ENCODE measurements around the gene STAP1. TPM values are rescaled to one million over a fixed set of nuclear protein-coding genes. Genes with fewer than 3 reads are reported as not detected.

Gene STAP1
- total and polyA plus RNA-seq, 10 of the 15 experiments (the other 5 are each of a cell fraction or from before 2014, with no cell fraction given): 4.6 to 19.4 (median 9.4) TPM

GRCh38 chr4:67558493-67558892, at the start of gene STAP1 (continued):
- TF ChIP-seq ATF7 (IDR thresholded peaks at IDR 0.05; ENCODE audit: low read depth): peak; percentile 77
- no peak for TF ChIP-seq ZNF24 (IDR thresholded peaks at IDR 0.05)
- TF ChIP-seq TCF3 (IDR thresholded peaks at IDR 0.05; ENCODE audit: borderline replicate concordance, insufficient read depth, low read depth, low read length): 0 out of 2 replicates have a peak, but pooled peaks have one; percentile 59
- TF ChIP-seq RELB (IDR thresholded peaks at IDR 0.05; ENCODE audit: low read depth): peak; percentile 71
- TF ChIP-seq IKZF1 (conservative IDR thresholded peaks at IDR 0.05): peak; percentile 82
- 0 out of 2 replicates have a peak, but pooled peaks have one; percentile 48 for TF ChIP-seq SMARCA5 (IDR thresholded peaks at IDR 0.05)
- no peak; the same call in 1 of the 2 replicates for TF ChIP-seq PAX5 (IDR thresholded peaks at IDR 0.05; ENCODE audit: borderline replicate concordance, low read depth, low read length)
- no peak for TF ChIP-seq NFXL1 (IDR thresholded peaks at IDR 0.05; ENCODE audit: borderline replicate concordance)
- TF ChIP-seq WRNIP1 (IDR thresholded peaks at IDR 0.05; ENCODE audit: borderline replicate concordance, low read depth, low read length): no peak
- no peak for TF ChIP-seq JUNB (IDR thresholded peaks at IDR 0.05)
- TF ChIP-seq EP300 (IDR thresholded peaks at IDR 0.05; ENCODE audit: borderline replicate concordance in 1 of 2, control insufficient read depth in 1 of 2, low read depth in 2 of 2, low read length in 2 of 2): peak; percentile 24 to 71; a peak in 2 of 4 replicates
- peak; percentile 65; the same call in 1 of the 2 replicates for TF ChIP-seq ATF2 (IDR thresholded peaks at IDR 0.05; ENCODE audit: low read length)
- TF ChIP-seq PML (IDR thresholded peaks at IDR 0.05; ENCODE audit: low read length): peak; percentile 46; the same call in 1 of the 2 replicates
- no peak for TF ChIP-seq POLR2AphosphoS2 (IDR thresholded peaks at IDR 0.05; ENCODE audit: low read depth, low read length)
- TF ChIP-seq E4F1 (IDR thresholded peaks at IDR 0.05; ENCODE audit: borderline replicate concordance, partially characterized antibody): no peak
- no peak for TF ChIP-seq CEBPB (IDR thresholded peaks at IDR 0.05; ENCODE audit: borderline replicate concordance in 1 of 2, low read depth in 2 of 2, low read length in 2 of 2)
- peak; percentile 75 for TF ChIP-seq NFIC (IDR thresholded peaks at IDR 0.05; ENCODE audit: low read depth, low read length)
- no peak for TF ChIP-seq ZZZ3 (IDR thresholded peaks at IDR 0.05; ENCODE audit: control insufficient read depth, insufficient read length, low read depth)
- TF ChIP-seq EED (IDR thresholded peaks at IDR 0.05; ENCODE audit: low read depth): peak; percentile 86
- no peak; the same call in 1 of the 2 replicates for TF ChIP-seq BMI1 (IDR thresholded peaks at IDR 0.05; ENCODE audit: borderline replicate concordance)
- no peak for TF ChIP-seq ASH2L (IDR thresholded peaks at IDR 0.05; ENCODE audit: borderline replicate concordance, low read depth)
- TF ChIP-seq MYB (IDR thresholded peaks at IDR 0.05; ENCODE audit: borderline replicate concordance, low read depth, low read length): no peak
- TF ChIP-seq HSF1 (IDR thresholded peaks at IDR 0.05; ENCODE audit: low read depth, low read length): no peak
- TF ChIP-seq BRCA1 (IDR thresholded peaks at IDR 0.05; ENCODE audit: low read depth, low read length): no peak

All from GM12878 (cell line).